GM19452 (cell line): ENCODE data around the gene RAPGEF1.

Experiments used
- ATAC-seq: cut with Tn5 transposase; IDR thresholded peaks from one replicate; pipeline ENCODE4 v1.9.1; 2021; ENCODE audit not compliant: unreplicated experiment

Gene RAPGEF1

GRCh38 chr9:131610231-131610761 is 129.6 kb downstream of the RAPGEF1 start:
- ATAC-seq = no peak

- no peak for ATAC-seq
Observed at GRCh38 chr9:131609099-131609830, 130.6 kb downstream of the RAPGEF1 start.

- ATAC-seq = no peak
Observed at GRCh38 chr9:131608493-131609037, 131.3 kb downstream of the RAPGEF1 start.

- ATAC-seq = no peak
Observed at GRCh38 chr9:131607591-131607990, 132.3 kb downstream of the RAPGEF1 start.

GRCh38 chr9:131606896-131607567 is 132.8 kb downstream of the RAPGEF1 start:
- ATAC-seq = no peak

GRCh38 chr9:131605770-131606590 is 133.9 kb downstream of the RAPGEF1 start:
- ATAC-seq = no peak

GRCh38 chr9:131603711-131604439 is 136.0 kb downstream of the RAPGEF1 start:
- ATAC-seq = no peak

- no peak for ATAC-seq
Observed at GRCh38 chr9:131603199-131603598, 136.7 kb downstream of the RAPGEF1 start.

GRCh38 chr9:131601683-131602181 is 138.1 kb downstream of the RAPGEF1 start:
- no peak for ATAC-seq

- no peak for ATAC-seq
Observed at GRCh38 chr9:131598121-131598520, 141.8 kb downstream of the RAPGEF1 start.

- ATAC-seq = no peak
Observed at GRCh38 chr9:131597246-131597645, 142.6 kb downstream of the RAPGEF1 start.

- ATAC-seq = no peak
Observed at GRCh38 chr9:131596430-131596743, 143.5 kb downstream of the RAPGEF1 start.

- no peak for ATAC-seq
Observed at GRCh38 chr9:131595696-131596429, 144.0 kb downstream of the RAPGEF1 start.

- ATAC-seq = no peak
Observed at GRCh38 chr9:131594906-131595665, 144.8 kb downstream of the RAPGEF1 start.

GRCh38 chr9:131593936-131594665 is 145.8 kb downstream of the RAPGEF1 start:
- no peak for ATAC-seq

GRCh38 chr9:131593091-131593820 is 146.6 kb downstream of the RAPGEF1 start:
- ATAC-seq = no peak

GRCh38 chr9:131591845-131592208 is 148.0 kb downstream of the RAPGEF1 start:
- no peak for ATAC-seq
